Mucosa of gallbladder (tissue), 1 donor: ENCODE results near the gene EFHB. TPM values are rescaled to one million over a fixed set of nuclear protein-coding genes. Genes with fewer than 3 reads are reported as not detected.
A peak's percentile ranks its signal among the peaks of the same experiment; 100 is the strongest.
"Not testable (repeated sequence)": the region's sequence is repeated elsewhere in the genome, so short reads cannot be mapped to it uniquely, and the experiment has no call there.

Source experiments
- DNase-seq: peaks from one replicate; pipeline ENCODE4 v3.0.0-alpha.2; 2020; ENCODE audit warnings: low spot score
- total RNA-seq: library from RNA; stranded (reverse); gene quantifications from one replicate; pipeline ENCODE4 v1.2.1, GENCODE V29; 2021
- donor health status: DM: no; HTN: no; CAD: no.

Gene EFHB, protein sequence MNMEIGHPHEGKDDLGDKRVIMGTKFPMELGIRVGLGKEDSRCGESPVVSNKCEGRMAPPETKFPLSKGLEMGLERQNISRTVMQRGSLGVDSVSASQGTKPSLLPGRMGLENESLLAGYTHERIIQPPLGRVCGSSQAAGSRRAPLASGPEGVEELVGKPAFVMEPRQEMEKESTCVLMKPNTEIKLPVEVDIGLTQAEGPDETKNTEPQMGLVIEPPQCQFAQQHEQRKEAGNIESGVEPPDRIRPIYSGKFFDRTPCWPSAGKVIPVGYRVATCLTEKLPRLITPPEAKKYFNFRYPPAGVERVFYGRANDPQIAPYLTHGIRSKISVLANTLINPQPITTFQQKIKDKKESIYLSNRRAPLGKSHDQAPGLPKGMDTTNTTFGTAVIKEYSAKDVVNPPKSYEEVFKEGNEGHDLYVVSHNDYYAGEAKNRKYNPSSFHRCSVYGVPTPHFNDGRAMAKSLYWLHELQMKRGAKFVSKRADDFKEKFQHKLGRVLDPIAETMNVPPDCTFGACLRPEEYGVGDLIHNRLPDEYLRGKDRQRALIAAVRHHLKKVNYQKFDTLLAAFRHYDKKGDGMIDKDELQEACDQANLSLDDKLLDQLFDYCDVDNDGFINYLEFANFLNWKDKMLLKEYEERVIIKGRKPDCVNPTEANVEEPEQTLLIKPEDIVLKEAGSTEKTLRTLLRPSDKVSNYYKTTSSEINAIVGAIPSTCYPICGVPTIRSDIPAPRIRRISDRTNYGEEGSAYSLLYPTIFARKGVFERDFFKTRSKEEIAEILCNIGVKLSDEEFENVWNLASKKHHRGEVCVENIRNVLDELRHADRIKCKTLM
- 0.75 TPM for total RNA-seq

DNA sequence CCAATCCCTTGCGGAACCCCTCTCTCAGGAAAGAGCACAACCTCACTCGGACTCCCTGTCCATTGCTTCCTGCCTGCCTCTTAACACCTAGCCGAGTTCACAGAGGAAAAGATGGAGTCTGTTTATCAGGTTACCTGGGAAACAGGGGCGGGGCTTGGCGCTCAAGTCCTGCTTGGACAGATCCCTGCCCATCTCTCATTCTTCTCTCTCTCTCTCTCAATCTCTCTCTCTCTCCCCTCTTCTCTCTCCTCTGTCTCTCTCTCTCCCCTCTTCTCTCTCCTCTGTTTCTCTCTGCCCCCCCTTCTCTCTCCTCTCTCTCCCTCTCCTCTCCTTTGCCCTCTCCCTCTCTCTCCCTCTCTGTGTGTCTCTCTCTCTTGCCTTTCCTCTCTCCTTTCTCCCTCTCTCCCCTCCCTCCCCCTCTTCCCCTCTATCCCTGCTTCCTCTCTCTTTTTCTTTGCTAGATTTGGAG, at the start of gene EFHB:
TSS of gene EFHB (minus strand) at position 120 of the 469 bp plus-strand sequence. CDS start 199 bp downstream, outside the sequence.
- peak; percentile 72 for DNase-seq

DNA sequence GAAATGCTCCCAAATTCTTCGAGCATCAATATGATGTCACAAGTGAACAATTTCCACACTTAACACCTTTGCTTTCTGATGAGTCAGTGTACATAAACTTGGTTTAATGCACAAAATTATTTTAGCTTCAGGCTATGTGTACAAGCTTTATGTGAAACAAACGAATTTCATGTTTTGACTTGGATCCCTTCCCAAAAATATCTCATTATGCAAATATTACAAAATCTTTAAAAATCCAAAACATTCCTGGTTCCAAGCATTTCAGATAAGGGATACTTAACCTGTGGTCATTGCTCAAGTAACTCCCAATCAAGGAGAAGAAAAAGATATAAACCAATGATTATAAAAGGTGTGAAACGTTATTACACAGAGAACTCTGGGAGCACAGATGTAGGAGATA, 38.0 kb upstream of the EFHB start:
- DNase-seq, result no peak

- no peak for DNase-seq
Observed at GRCh38 chr3:19970327-19970726, 36.3 kb upstream of the EFHB start.

DNA sequence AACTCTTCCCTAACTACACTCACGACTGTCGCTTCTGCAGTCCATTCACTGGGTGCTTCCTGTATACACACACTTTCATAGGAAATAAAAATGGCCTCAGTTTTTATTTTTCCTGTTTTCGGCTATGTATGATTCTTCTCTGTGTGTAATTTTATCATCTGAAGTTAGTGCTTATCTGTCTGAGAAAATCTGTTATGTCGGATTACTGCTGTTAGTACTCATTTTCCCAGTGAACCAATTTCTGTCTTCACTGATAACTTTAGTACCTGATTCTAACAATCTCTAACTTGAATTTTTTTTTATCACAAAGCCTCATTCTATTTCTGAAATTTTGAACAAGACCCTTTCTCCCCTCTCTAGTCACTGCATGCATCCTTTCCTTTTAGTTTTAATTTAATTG, 33.8 kb upstream of the EFHB start:
- DNase-seq, result no peak

- no peak for DNase-seq
Observed at GRCh38 chr3:19967208-19967607, 33.2 kb upstream of the EFHB start.

GRCh38 chr3:19961960-19962359, 27.9 kb upstream of the EFHB start:
- DNase-seq, result no peak

DNA sequence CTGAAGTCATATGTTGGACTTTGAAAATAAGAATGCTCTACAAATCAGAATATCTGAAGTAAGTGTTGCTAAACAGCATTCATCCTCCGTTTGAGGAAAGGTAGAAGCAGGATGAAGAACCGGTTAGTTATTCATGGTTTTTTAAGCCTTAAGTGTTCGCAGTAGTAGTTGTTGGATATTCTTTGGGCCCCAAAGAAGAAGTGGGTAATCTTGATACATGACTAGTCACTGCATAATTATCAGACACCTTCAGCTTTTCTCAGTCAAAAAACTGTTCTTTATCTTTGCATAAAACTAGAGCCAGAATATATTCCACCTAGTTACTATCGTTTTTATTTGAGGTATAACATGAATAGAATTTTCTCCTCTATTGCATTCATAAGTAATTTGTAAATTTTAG, 26.7 kb upstream of the EFHB start:
- no peak for DNase-seq

- DNase-seq, result no peak
Observed at GRCh38 chr3:19959505-19959904, 25.5 kb upstream of the EFHB start.

DNA sequence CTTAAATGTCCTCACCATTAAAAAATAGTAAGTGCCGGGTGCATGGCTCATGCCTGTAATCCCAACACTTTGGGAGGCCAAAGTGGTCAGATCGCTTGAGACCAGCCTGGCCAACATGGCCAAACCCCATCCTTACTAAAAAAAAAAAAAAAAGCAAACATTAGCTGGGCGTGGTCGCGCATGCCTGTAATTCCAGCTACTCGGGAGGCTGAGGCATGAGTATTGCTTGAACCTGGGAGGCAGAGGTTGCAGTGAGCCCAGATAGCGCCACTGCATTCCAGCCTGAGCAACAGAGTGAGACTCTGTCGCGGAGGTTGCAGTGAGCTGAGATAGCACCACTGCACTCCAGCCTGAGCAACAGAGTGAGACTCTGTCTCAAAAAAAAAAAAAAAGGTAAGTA, 23.3 kb upstream of the EFHB start:
- not testable (repeated sequence) for DNase-seq

- no peak for DNase-seq
Observed at GRCh38 chr3:19954676-19955075, 20.7 kb upstream of the EFHB start.

DNA sequence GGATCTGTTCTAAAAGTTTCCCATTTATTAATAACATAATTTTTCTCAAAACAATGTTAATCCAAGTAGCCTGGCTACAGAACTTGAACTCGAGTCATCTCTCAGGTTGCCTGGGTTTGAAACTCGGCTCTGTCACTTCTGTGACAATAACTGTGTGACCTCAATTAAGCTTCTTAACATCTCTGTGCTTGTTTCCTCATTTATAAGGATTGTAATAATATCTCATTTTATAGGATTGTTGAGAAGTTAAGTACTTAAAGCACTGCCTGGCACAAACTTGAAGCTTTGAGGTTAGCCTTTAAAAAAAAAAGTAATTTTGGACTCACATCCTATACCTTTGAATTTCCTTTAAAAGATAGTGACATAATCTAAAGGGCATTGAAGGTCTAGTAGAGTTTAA, 16.3 kb upstream of the EFHB start:
- DNase-seq, result no peak

GRCh38 chr3:19948226-19948591, 14.2 kb upstream of the EFHB start:
- DNase-seq, result no peak

DNA sequence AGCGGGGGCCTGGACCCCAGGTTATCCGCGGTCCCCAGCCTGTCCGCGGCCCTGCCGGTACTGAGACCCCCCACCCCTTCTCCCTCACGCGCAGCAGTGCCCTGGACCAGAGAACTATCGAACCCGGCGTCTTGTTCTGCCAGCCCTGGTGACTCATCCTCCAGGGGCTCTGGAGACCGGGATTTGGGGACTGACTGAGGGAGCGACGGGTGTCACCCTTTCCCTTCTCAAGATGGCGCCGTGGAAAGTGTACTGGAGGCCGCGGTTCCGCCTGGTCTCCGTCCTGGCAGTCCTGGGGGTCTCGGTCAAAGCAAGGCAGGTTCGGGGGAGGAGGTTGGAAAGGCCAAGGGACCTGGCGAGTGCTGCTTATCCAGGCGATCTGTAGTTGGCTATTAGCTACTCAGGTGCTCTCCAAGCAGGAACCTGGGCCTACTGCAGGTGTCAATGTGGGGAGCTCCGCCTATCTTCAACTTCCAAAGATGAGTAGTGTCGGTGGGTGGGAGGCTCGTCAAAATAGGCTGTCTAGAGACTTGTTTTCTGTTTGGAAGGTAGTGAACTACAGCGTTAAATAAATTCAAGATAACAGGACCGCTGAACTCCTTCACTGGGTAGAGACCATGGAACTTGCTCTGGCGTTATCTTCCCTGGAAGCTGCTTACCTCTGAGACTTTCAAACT, 13.7 kb upstream of the EFHB start:
- peak; percentile 29 for DNase-seq

DNA sequence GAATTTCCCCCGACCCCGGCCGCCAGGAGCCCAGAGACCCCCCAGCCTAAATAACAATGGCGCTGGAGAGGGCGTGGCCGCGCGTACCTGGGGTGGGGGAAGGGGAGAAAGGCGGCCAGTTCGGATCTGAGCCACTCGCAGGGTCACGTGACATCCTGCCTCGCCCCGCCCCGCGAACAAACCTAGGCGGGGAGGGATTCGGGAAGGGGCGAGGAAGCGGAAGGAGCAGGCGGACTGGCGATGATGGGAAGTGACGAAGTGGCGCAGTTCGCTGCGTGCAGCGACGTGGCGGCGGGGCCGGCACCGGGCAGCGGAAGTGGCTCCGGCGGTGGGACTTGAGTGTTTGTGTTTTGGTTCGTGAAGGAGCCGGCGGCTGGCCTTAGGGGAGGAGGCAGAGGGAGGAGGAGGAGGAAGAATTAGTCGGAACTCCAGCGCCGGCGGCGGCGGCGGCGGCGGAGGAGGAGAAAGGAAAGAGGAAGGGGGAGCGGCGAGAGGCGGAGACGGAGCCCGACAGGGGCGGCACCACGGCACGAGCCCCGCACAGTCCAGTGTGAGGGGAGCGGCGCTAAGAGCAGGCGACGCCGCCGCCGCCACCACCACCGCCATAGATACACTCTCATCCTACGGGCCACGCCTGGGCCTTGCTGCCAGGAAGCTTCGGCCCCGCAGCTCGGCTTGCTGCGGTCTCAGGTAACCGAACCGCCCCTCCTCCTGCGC, 13.0 kb upstream of the EFHB start, which contains the start of gene RAB5A:
TSS of gene RAB5A (plus strand) at position 266 of the 717 bp plus-strand sequence. CDS start 3,802 bp downstream, outside the sequence.
- peak; percentile 98 for DNase-seq

DNA sequence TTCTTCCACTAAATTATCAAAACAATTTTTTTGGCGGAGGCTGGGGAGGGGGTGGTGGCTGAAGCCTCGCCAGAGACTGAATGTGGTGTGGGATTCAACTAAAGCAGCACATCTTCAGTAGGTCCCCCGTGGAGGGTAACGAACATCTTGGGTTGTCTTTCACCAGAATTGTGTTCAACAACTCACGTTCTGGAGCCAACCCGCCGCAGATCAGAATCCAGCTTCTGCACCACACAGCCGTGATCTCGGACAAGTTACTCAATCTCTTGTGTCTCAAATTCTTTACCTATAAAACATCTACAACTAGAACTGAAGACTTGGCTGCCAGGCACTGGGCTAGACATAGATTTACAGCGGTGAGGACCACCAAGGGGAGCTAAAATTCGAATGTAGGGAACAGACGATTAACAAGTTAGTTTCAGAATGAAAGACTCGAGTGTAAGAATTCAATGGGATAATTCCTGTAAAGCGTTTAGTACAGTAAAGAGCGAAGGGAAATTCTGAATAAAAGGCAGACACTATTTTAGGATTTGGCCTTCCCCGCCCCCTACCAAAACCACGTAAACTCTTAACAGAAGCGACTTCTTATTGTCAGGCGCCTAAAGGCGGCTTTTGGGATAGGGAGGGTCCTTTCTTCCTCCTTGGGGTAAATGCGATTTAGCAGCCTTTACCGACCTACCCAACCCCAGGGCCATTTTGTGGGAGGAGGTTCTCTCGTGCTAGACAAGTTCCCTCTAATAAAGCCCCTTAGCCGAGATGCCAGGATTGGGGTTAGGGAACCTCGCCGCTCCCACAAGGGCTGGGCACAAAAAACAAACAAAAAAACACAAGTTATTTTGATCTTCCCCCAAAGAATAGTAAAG, 12.2 kb upstream of the EFHB start:
- DNase-seq, result peak; percentile 14

DNA sequence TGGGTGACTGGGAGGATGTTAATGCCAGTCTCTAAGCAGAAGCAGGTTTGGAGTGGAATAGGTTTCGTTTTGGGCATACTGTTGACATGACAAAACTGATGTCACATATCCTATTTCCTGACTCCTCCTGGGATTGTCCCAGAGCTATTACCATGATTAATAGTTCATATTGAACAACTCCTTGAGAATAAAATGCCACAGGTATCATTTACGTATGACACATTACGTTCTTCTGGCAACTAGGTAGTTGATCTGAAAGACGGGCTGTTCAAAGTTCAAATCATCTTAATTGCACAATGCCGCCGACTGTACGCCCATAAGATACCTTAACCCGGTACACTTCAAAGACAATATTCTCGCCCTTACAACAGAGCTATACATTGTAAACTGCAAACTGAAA, 11.5 kb upstream of the EFHB start:
- DNase-seq, result no peak

- DNase-seq, result no peak
Observed at GRCh38 chr3:19940643-19941042, 6.6 kb upstream of the EFHB start.

- DNase-seq, result no peak
Observed at GRCh38 chr3:19938295-19938627, 4.2 kb upstream of the EFHB start.

- no peak for DNase-seq
Observed at GRCh38 chr3:19937459-19938294, 3.7 kb upstream of the EFHB start.

DNA sequence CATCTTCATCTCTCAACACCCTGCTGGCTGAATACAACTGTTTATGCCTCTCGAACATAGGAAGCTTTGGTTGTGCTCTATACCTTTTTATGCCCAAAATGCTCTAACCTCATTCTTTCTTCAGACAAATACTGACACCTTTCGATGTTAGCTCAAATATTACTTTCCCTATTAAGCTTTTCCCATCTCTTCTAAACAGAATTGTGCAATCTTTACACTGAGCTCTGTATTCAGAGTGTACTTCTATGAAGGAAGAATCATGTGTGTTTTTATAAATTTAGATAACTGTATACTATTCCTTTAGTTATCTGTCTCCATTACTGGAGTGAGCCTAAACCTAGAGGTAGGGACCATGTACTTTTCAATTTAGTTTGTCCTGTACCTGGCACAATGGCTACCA, 1.6 kb downstream of the EFHB start:
- no peak for DNase-seq
